Suppressor macrophage treated with lipopolysaccharide for 4 hours (primary cell): ENCODE results near the gene MAP3K8.

ENCODE experiments used
- DNase-seq: peaks from one replicate; pipeline ENCODE4 v3.0.0-alpha.2; 2020

Gene MAP3K8

GRCh38 chr10:30493609-30494530 is 59.9 kb downstream of the MAP3K8 start:
- peak; percentile 98 for DNase-seq

GRCh38 chr10:30494558-30494957 is 60.6 kb downstream of the MAP3K8 start:
- DNase-seq, result no peak

DNA sequence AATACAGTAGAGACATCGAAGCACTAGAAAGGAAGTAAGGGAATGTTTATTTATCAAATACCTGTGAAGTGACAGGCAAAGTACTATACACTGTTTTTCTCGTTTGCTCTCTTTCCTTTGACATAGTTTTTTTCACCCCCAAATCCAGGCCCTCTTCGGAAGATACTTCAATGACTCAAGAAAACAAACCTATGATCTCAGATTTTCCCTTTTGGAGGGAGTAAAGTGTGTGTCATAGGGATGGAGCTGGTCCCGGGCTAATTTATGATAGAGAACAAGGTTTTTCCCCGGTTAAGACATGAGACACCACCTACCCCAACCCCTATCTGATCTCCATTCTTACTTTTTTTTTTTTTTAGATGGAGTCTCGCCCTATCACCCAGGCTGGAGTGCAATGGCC is 61.7 kb downstream of the MAP3K8 start:
- DNase-seq, result no peak

DNA sequence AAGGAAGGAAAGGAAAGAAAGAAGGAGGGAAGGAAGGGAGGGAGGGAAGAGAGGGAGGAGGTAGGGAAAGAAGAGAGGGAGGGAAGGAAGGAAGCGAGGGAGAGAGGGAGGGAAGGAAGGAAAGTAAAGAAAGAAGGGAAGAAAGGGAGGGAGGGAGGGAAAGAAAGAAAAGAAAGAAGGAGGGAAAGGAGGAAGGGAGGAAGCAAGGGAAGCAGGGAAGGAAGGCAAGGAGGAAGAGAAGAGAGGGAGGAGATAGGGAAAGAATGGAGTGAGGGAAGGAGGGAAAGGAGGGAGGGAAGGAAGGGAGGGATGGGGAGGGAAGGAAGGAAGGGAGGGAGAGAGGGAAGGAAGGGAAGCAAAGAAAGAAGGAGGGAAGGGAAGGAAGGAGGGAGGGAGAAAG is 65.8 kb downstream of the MAP3K8 start:
- no peak for DNase-seq

DNA sequence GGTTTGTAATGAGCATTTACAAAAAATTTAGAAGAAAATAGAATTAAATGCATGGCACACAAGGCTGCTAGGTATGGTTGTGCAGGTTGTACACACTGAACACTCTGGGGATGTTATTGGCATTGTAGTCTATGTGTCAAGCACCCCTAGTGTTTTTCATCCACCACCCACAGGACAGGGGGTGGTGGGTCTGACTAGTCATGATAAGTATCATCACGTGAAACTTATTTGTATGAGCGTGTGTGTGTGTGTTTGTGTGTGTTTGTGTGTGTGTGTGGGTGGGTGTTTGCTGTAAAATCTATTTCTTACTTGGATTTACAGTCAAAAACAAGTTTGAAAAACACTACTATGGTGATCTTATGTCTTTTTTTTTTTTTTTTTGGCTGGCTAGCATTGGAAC is 66.5 kb downstream of the MAP3K8 start:
- DNase-seq, result no peak

- no peak for DNase-seq
Observed at GRCh38 chr10:30500963-30501504, 67.0 kb downstream of the MAP3K8 start.

- DNase-seq, result peak; percentile 46
Observed at GRCh38 chr10:30502266-30503060, 68.5 kb downstream of the MAP3K8 start.

GRCh38 chr10:30503700-30504266 is 69.8 kb downstream of the MAP3K8 start:
- DNase-seq, result peak; percentile 47

GRCh38 chr10:30505543-30506298 is 71.7 kb downstream of the MAP3K8 start:
- peak; percentile 82 for DNase-seq

- no peak for DNase-seq
Observed at GRCh38 chr10:30509508-30509907, 75.5 kb downstream of the MAP3K8 start.

- DNase-seq, result peak; percentile 90
Observed at GRCh38 chr10:30510184-30510931, 76.4 kb downstream of the MAP3K8 start.

GRCh38 chr10:30510932-30511700 is 77.1 kb downstream of the MAP3K8 start:
- no peak for DNase-seq
